KG1 (cell line): ENCODE measurements around the gene CFAP157.
A peak's percentile ranks its signal among the peaks of the same experiment; 100 is the strongest.

ENCODE experiments used
- DNase-seq: peaks from one replicate; lab custom pipeline; 2025; lab: John Stamatoyannopoulos, UW

The CFAP157 gene

DNA sequence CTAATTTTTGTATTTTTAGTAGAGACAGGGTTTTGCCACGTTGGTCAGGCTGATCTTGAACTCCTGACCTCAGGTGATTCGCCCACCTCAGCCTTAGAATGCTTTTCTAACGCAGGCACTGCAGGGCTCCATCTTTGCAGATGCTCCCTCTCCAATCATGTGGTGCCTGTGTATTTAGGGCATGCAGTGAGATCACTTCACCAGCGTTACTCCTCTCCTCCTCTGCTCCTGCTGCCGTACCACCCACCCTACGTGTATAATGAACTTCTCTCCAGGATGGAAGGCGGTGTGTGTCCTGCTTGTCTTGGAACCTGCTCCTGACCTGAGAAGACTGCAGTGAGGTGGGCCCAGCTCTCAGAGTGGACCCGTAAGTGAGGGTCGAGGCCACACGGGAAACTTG lies 13.6 kb upstream of the CFAP157 start:
- no peak for DNase-seq

DNA sequence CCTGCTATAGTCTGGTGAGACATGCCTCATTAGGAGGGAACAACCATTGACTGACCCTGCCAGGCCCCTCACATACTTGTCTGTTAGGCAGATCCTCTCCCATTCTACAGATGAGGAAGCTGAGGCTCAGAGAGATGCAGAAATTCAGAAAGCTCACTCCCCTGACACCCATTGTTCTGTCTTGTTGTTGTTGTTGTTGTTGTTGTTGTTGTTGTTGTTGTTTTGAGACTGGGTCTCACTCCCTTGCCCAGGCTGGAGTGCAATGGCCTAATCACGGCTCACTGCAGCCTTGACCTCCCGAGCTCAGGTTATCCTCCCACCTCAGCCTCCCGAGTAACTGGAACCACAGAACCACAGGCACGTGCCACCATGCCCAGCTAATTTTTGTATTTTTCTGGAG lies 13.1 kb upstream of the CFAP157 start:
- DNase-seq = no peak

DNA sequence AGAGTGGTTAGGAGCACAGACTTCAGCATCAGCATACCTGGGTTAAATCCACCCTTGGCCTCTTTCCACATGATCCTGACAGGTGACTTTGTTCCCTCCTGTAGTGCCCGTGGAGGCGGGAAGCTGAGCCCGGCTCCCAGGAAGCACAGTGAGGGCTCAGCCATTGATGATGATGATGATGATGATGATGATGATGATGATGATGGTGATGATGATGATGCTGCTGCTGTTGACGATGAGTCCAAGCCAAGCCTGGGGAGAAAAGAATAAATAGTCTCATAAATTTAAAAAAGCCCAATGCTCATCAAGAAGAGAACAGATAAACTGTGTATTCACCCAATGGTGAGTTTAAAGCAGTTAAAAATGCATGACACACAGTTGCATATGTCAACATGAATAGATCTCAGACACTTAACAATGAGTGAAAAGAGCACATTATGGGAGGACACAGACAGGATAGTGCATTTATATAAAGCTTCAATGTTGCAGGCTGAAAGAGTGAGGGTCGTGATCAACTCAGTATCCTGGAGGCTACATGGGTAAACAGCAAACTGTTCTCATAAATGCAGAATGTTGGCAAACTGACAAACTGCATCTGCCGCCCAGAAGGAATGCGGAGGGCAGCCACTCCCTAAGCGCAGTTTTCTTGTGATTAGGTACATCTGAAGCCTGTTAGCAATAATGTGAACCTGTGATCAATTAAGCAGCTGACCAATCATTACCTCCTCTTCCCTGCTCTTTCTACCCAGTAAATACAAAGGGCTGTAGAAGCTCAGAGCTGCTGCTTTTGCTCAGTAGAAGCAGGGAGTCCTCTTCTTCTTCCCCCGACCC lies 11.7 kb upstream of the CFAP157 start:
- no peak for DNase-seq

- DNase-seq = no peak
Measured at GRCh38 chr9:127697575-127697974, 9.2 kb upstream of the CFAP157 start.

DNA sequence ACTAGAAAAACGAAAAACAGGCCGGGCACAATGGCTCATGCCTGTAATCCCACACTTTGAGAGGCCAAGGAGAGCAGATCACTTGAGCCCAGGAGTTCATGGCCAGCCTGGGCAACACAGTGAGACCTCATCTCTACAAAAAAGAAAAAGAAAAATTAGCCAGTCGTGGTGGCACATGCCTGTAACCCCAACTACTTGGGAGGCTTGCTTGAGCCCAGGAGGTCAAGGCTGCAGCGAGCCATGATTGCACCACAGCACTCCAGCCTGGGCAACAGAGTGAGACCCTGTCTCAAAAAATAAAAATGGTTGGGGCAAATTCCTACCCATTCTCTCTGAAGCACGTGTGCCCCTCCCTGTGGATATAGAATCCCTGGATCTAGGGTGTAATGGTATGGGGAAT lies 8.4 kb upstream of the CFAP157 start:
- no peak for DNase-seq

DNA sequence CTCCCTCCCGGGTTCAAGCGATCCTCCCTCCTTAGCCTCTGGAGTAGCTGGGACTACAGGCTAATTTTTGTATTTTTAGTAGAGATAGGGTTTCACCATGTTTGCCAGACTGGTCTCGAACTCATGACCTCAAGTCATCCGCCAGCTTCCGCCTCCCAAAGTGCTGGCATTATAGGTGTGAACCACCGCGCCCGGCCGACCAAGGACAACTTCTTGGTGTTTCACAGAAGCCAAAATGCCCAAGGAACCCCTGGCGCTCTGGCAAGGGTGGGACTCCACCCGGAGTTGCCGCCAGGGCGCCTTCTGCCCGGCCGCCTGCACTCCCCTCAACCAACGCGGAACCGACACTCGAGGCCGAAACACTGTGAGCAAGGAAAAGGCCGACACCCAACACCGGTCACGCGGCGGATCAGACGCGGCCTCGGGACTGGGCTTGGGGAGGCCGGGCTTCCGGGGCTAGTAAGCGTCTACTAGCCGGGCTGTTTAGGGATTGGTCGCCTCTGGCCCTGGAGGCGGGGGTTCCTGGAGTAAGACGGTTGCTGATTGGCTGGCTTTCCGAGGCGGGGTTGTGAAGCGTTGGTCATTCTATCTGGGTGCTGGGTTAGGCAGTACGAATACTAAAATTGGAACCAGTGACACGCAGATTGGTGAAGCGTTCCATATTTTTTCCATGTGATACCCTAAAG lies 7.7 kb upstream of the CFAP157 start:
- no peak for DNase-seq

- DNase-seq = no peak
Measured at GRCh38 chr9:127700140-127700539, 6.6 kb upstream of the CFAP157 start.

DNA sequence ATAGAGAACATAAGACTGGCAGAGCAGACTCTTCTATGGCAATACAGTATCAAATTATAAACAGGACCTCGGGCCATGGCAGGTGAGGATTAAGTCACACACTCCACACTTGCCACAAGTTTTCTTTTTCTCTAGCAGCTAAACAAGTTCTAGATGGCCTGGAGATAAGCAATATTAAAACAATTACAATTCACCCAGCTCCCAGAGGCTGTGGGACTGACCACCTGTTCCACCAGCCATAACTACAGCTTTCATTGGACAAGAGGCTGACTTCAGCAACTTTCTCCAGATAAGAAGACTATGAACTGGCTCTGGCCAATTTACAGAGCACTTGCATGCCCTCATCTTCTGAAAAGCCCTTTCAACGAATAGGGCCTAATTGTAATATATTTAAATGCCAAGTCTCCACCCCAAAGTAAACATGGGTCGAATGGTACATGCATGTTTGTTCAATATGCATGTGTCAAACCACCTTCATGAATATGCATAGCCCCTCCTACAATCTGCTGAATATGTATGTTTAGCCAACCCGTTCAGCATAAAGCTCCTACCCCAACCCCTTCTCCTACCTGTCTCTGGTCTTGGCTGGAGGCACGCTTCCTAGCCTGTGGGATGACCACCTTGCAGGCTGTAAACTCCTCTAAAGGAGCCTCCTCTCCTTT lies 6.1 kb upstream of the CFAP157 start:
- no peak for DNase-seq

DNA sequence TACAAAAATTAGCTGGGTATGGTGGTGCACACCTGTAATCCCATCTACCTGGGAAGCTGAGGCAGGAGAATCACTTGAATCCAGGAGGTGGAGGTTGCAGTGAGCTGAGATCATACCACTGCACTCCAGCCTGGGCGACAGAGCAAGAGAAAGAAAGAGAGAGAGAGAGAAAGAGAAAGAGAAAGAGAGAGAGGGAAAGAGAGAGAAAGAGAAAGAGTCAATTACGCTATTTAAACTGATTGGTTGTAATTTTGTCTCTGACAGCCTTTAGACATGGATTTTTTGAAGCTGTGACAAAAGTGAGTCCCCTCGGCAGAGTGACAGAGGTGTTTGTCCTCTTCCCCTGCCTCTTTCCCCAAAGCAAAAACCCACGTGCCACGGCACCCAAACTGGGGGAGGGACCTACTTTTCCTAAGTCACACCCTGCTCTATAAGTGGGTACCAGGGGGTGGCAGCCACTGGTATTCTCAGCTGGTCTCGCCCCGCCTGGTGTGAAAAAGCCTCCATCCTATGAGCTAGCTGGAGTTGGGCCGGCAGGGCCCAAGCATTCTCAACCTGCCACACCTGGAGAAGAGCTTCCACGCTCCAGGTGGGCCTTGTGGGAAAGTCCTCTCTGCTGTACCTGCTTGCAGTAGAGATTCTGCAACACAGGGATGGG lies 3.4 kb upstream of the CFAP157 start:
- DNase-seq = no peak

GRCh38 chr9:127705577-127706379 lies 1.0 kb upstream of the CFAP157 start:
- DNase-seq = no peak

- no peak for DNase-seq
Measured at GRCh38 chr9:127707766-127708165, 978 bp downstream of the CFAP157 start.

DNA sequence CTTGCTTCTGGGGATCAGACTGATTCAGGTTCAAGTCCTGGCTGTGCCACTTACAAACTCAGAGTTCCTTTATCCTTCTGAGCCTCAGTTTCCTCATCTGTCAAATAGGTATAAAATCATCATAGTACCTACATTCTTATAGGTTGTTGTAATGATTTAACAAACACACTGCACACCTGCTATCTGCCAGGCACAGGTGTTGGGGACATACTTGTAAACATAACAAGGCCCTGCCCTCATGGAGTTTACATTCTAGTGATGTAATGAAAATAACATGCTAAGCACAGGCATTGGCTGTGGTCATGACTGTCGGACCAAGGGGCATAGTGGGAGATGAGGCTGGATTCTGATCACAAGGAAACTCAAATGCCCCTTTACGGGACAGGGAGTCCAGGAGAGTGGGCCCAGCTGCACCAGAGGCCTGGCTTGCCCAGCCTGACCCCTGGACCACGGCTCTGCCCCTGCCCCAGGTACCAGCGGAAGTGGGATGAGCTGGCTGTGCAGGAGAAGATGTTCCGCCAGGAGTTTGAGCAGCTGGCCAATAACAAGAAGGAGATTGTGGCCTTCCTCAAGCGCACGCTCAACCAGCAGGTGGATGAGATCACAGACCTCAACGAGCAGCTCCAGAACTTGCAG lies 2.3 kb downstream of the CFAP157 start:
- no peak for DNase-seq

DNA sequence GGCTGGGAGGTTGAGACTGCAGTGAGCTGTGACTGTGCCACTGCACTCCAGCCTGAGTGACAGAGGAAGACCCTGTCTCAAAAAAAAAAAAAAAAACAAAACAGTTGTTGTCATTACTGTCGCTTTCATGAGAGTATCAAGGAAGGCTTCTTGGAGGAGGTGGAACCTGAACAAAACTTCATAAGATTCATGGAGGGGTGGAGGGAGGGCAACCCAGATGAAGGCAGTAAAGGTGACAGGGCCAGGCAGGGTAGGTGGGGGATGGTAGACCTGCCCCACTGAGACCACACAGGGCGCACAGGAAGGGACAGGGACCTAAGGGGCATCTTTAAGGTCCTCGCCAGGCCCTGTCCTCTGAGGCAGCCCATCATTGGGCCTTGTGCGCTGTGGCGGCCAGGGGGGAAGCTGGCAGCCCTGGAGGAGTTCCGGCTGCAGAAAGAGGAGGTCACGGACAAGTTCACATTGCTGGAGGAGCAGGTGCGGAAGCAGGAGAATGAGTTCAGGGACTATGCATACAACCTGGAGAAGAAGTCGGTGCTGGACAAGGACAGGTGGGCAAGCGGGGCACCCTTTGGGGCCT lies 3.5 kb downstream of the CFAP157 start:
- DNase-seq = no peak

- DNase-seq = peak; percentile 18
Measured at GRCh38 chr9:127711226-127711701, 4.5 kb downstream of the CFAP157 start.

DNA sequence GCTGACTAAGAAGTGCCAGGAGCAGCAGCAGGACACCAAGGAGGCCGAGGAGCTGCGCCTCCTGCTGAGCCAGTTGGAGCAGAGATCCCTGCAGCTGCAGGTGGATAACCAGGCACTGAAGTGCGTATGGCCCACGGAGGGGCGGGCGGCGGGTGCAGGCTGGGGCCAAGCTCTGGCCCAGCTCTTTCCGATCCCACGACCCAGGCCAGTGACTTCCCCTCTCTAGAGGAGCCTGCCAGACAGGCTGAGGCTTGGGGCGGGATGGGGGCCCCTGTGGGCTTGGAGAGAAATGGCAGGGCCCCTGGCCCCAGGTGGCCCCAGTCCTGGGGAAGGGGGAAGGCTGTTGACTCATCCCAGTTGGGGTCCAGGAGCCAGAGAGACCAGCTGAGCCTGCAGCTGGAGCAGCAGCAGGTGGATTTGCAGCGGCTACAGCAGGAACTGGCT lies 5.1 kb downstream of the CFAP157 start:
- no peak for DNase-seq

- DNase-seq = no peak
Measured at GRCh38 chr9:127712371-127712770, 5.6 kb downstream of the CFAP157 start.

GRCh38 chr9:127712867-127713266 lies 6.1 kb downstream of the CFAP157 start:
- no peak for DNase-seq

DNA sequence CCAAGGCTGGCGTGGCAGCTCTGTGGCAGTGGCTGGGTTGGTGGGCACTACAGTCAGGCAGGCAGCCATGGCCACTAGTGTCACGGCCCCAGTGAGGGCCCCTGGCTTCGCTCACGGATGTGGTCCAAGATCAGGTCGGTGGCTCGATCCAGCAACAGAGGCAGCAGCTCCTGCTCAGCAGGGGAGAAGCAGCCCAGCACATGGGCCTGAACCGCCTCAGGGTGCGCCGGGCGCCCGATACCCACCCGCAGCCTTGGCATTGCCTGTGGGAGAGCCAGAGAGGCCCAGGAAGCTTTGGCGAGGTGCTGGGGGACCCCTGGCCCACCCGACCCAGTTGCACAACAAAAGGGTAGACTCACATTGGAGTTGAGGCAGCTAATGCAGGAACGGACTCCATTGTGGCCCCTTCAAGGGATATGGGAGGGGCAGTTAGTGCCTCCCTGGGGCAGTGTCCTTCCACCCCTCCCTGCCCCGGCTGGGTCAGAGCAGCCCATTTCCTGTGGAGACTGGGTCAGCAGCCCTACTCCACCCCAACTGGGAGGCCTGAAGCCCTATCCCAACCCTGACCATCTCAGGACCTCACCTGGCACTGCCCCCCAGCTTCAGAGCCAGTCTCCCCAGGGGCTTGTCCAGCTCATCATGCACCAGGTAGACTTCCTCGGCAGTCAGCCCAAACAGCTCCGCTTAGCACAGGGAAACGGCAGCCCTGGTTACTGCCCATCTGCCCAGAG lies 7.4 kb downstream of the CFAP157 start:
- no peak for DNase-seq

- DNase-seq = no peak
Measured at GRCh38 chr9:127714951-127715469, 8.2 kb downstream of the CFAP157 start.
